SK-N-SH treated with all-trans-retinoic acid at 6 μM for 48 hours (cell line): ENCODE measurements around the gene DOCK1.
A peak's percentile ranks its signal among the peaks of the same experiment; 100 is the strongest.

Source experiments
- ATAC-seq: fragments of 200-7000 bp; cut with Tn5 transposase; 3 replicates; pipeline ENCODE4 v1.9.1; 2020; ENCODE audit warnings: mild to moderate bottlenecking, moderate library complexity
- ARNTL ChIP-seq: fragments of 450-650 bp; formaldehyde crosslinking; IDR thresholded peaks from 2 replicates; pipeline ENCODE4 v1.5.0; 2020; ENCODE audit warnings: low read depth, mild to moderate bottlenecking, moderate library complexity, borderline replicate concordance
- BACH2 ChIP-seq: fragments of 250-450 bp; sonication (Bioruptor Pico); IDR thresholded peaks from 2 replicates; pipeline ENCODE4 v1.9.0; 2021; ENCODE audit warnings: mild to moderate bottlenecking, borderline replicate concordance
- CREB5 ChIP-seq: fragments of 250-450 bp; sonication (Bioruptor Pico); IDR thresholded peaks from 2 replicates; pipeline ENCODE4 v1.5.1; 2020; ENCODE audit warnings: low read depth, mild to moderate bottlenecking, moderate library complexity
- CSRNP3 ChIP-seq: fragments of 250-450 bp; sonication (Bioruptor Pico); IDR thresholded peaks from 2 replicates; pipeline ENCODE4 v1.5.1; 2021; ENCODE audit warnings: mild to moderate bottlenecking, moderate library complexity
- ESRRG ChIP-seq: fragments of 250-450 bp; sonication (Bioruptor Pico); IDR thresholded peaks from 2 replicates; pipeline ENCODE4 v1.6.1; 2021; ENCODE audit warnings: mild to moderate bottlenecking
- GLIS3 ChIP-seq: fragments of 250-450 bp; sonication (Bioruptor Pico); IDR thresholded peaks from 2 replicates; pipeline ENCODE4 v1.5.0; 2020; ENCODE audit warnings: mild to moderate bottlenecking, moderate library complexity
- ISL1 ChIP-seq: fragments of 250-450 bp; sonication (Bioruptor Pico); IDR thresholded peaks from 2 replicates; pipeline ENCODE4 v2.1.2; 2022; ENCODE audit warnings: mild to moderate bottlenecking, moderate library complexity
- OSR1 ChIP-seq: fragments of 250-450 bp; sonication (Bioruptor Pico); IDR thresholded peaks from 2 replicates; pipeline ENCODE4 v1.8.0; 2022; ENCODE audit warnings: moderate library complexity, mild to moderate bottlenecking, inconsistent platforms
- PATZ1 ChIP-seq: fragments of 250-450 bp; sonication (Bioruptor Pico); IDR thresholded peaks from 2 replicates; pipeline ENCODE4 v1.8.0; 2020; ENCODE audit warnings: mild to moderate bottlenecking, moderate library complexity, borderline replicate concordance
- POU6F1 ChIP-seq: fragments of 250-450 bp; sonication (Bioruptor Pico); IDR thresholded peaks from 2 replicates; pipeline ENCODE4 v1.8.0; 2021; ENCODE audit warnings: low read depth, mild to moderate bottlenecking, moderate library complexity, borderline replicate concordance
- PPARA ChIP-seq: fragments of 250-450 bp; sonication (Bioruptor Pico); IDR thresholded peaks from 2 replicates; pipeline ENCODE4 v1.5.0; 2020; ENCODE audit warnings: mild to moderate bottlenecking, borderline replicate concordance
- SNAI2 ChIP-seq: fragments of 250-450 bp; sonication (Bioruptor Pico); IDR thresholded peaks from 2 replicates; pipeline ENCODE4 v1.5.0; 2020; ENCODE audit warnings: mild to moderate bottlenecking, moderate library complexity
- TCF4 ChIP-seq: fragments of 250-450 bp; sonication (Bioruptor Pico); IDR thresholded peaks from 2 replicates; pipeline ENCODE4 v1.8.0; 2021; ENCODE audit warnings: mild to moderate bottlenecking, moderate library complexity, borderline replicate concordance
- TOX ChIP-seq: fragments of 250-450 bp; sonication (Bioruptor Pico); IDR thresholded peaks from 2 replicates; pipeline ENCODE4 v1.8.0; 2021; ENCODE audit warnings: mild to moderate bottlenecking, moderate library complexity, borderline replicate concordance
- TSHZ2 ChIP-seq: fragments of 250-450 bp; sonication (Bioruptor Pico); IDR thresholded peaks from 2 replicates; pipeline ENCODE4 v1.5.0; 2020; ENCODE audit warnings: mild to moderate bottlenecking, moderate library complexity
- ZC3H10 ChIP-seq: fragments of 250-450 bp; sonication (Bioruptor Pico); IDR thresholded peaks from 2 replicates; pipeline ENCODE4 v1.5.1; 2021; ENCODE audit warnings: mild to moderate bottlenecking, moderate library complexity
- ZFP3 ChIP-seq: fragments of 250-450 bp; sonication (Bioruptor Pico); IDR thresholded peaks from 2 replicates; pipeline ENCODE4 v1.5.0; 2020; ENCODE audit warnings: mild to moderate bottlenecking, moderate library complexity
- ZFP30 ChIP-seq: fragments of 450-650 bp; formaldehyde crosslinking; IDR thresholded peaks from 2 replicates; pipeline ENCODE4 v1.5.0; 2022; ENCODE audit warnings: mild to moderate bottlenecking, moderate library complexity
- ZNF565 ChIP-seq: fragments of 450-650 bp; formaldehyde crosslinking; conservative IDR thresholded peaks from 2 replicates; pipeline ENCODE4 v1.5.0; 2020; ENCODE audit warnings: low read depth, mild to moderate bottlenecking, moderate library complexity
- ZNF70 ChIP-seq: fragments of 450-650 bp; formaldehyde crosslinking; IDR thresholded peaks from 2 replicates; pipeline ENCODE4 v1.5.0; 2020; ENCODE audit warnings: mild to moderate bottlenecking, moderate library complexity
- ZNF8 ChIP-seq: fragments of 450-650 bp; formaldehyde crosslinking; IDR thresholded peaks from 2 replicates; pipeline ENCODE4 v1.5.0; 2020; ENCODE audit warnings: mild to moderate bottlenecking, moderate library complexity

Gene DOCK1

GRCh38 chr10:127243490-127244272 lies 338.5 kb downstream of the DOCK1 start:
- TF ChIP-seq ZNF70 (CRISPR knock-in tag), result no peak
- no peak for TF ChIP-seq ARNTL (CRISPR knock-in tag)
- no peak for TF ChIP-seq OSR1 (CRISPR knock-in tag)
- no peak for TF ChIP-seq ISL1 (CRISPR knock-in tag)
- no peak for TF ChIP-seq ZFP30 (CRISPR knock-in tag)
- no peak for TF ChIP-seq GLIS3
- TF ChIP-seq ZNF8 (CRISPR knock-in tag), result no peak
- no peak for TF ChIP-seq PATZ1 (CRISPR knock-in tag)
- peak; percentile 90 for ATAC-seq

GRCh38 chr10:127245456-127245855 lies 340.2 kb downstream of the DOCK1 start:
- TF ChIP-seq PATZ1 (CRISPR knock-in tag) (no peak), ZFP30 (CRISPR knock-in tag) (no peak), CSRNP3 (no peak), GLIS3 (no peak), ZFP3 (CRISPR knock-in tag) (no peak), POU6F1 (CRISPR knock-in tag) (no peak), TCF4 (no peak), BACH2 (CRISPR knock-in tag) (no peak), ARNTL (CRISPR knock-in tag) (no peak), PPARA (CRISPR knock-in tag) (no peak), ISL1 (CRISPR knock-in tag) (no peak), ESRRG (no peak), SNAI2 (CRISPR knock-in tag) (no peak), ZNF8 (CRISPR knock-in tag) (no peak), ZNF565 (no peak), ZC3H10 (CRISPR knock-in tag) (no peak), CREB5 (CRISPR knock-in tag) (no peak), TSHZ2 (no peak), TOX (CRISPR knock-in tag) (no peak)
- no peak for ATAC-seq
